GM12801 (cell line): Measurements from ENCODE around the gene IGF1R.

Experiments
- TF ChIP-seq, protein P1 (sequence below): IDR thresholded peaks from one replicate; pipeline ENCODE4 v1.5.1; 2011; ENCODE audit warnings: control low read depth; ENCODE audit not compliant: insufficient read length; ENCODE audit errors: extremely low read depth

The IGF1R gene

DNA sequence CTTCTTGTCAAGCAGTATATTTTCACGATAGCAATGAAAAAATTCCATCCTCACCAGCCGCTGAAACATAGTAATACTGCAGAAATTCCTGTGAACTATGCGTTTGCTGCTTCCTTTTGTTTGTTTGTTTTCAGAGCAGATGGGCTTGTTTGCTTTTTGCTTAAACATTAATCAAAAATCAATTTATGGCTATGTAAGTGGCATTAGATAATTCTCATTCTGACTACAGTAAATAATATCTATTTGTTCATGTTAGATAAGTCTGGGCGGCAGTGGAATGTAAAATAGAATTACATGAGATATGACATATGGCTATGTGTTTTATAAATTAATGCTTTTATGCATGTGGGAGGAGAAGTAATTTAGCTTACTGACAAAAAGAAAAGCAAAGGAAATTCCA, 195.5 kb downstream of the IGF1R start:
- TF ChIP-seq, protein P1, sequence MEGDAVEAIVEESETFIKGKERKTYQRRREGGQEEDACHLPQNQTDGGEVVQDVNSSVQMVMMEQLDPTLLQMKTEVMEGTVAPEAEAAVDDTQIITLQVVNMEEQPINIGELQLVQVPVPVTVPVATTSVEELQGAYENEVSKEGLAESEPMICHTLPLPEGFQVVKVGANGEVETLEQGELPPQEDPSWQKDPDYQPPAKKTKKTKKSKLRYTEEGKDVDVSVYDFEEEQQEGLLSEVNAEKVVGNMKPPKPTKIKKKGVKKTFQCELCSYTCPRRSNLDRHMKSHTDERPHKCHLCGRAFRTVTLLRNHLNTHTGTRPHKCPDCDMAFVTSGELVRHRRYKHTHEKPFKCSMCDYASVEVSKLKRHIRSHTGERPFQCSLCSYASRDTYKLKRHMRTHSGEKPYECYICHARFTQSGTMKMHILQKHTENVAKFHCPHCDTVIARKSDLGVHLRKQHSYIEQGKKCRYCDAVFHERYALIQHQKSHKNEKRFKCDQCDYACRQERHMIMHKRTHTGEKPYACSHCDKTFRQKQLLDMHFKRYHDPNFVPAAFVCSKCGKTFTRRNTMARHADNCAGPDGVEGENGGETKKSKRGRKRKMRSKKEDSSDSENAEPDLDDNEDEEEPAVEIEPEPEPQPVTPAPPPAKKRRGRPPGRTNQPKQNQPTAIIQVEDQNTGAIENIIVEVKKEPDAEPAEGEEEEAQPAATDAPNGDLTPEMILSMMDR, result no peak

DNA sequence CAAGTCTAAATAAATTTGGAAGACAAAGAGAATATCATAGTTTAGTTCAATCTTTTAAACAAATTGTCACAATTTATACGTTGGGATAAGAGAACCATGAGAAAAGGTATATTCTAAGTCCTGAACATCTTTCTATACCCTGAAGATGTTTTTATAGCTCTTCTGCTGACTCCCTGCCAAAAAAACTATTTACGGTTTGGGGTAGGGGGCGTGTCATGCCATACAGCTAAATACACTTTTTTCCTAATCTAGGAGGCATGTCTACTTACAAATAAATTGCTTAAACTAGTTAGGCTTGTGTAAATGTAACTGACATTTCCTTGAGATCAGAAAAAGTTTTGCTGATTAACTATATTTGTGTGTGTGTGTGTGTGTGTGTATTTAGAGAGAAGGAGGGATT, 195.9 kb downstream of the IGF1R start:
- TF ChIP-seq, protein P1, result no peak

DNA sequence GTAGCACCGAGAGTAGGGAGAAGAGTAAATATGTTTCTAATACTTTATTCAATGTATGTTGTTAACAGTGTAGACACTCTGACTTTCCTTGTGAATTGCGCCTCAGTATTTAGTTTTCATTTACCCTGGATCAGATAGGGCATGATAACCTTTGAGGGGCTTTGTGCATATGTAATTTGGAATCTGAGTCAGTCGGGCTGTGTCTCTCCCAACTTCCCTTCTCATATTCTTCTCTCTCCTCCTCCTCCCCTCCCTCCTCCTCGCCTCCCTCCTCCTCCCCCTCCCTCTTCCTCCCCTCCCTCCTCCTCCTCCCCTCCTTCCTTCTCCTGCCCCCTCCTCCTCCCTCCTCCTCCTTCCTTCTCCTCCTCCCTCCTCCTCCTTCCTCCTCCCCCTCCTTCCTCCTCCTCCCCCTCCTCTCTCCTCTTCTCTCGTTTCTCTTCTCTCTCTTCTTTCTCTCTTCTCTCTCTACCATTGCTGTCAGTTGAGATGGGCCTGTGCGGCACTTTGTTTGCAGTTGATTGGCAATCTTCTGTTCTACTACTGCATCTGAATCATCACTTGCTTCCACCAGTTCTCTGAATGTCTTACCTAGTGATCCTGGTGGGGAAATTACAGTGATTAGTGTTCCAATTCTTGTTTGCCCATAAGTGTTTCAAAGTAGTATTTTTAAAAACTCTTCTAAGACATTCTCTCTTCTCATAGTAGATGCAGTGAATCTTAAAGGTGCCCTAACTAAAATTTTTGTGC, 197.0 kb downstream of the IGF1R start:
- TF ChIP-seq, protein P1, result no peak

DNA sequence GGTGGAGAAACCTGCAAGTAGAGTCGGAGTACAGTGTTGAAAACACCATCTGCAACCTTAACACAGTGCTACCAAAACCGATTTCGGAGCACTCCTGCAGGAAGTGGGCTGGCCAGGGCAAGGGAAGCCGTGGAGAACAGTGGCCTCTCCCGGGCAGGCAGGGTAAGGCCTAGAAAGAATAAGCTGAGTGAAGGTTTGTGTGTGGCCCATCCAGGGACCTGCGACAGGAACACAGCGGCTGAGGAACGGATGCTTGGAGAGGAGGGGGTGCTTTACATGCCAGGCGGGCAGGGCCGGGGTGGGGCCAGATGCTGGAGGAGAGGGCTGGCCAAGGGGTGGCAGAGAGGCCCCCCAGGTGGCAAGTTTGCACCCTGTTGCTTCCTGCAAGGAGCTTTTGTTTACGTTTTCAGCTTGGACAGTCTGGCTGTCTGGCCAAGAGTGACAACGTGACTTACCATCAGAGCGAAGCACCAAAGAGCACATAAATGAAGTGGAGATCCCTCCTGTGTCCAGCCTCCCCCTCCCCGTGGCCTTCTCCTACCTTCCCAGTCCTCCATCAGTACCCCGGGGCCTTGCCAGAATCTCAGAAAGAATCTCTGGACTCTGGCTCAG, 202.7 kb downstream of the IGF1R start:
- TF ChIP-seq, protein P1, result no peak

DNA sequence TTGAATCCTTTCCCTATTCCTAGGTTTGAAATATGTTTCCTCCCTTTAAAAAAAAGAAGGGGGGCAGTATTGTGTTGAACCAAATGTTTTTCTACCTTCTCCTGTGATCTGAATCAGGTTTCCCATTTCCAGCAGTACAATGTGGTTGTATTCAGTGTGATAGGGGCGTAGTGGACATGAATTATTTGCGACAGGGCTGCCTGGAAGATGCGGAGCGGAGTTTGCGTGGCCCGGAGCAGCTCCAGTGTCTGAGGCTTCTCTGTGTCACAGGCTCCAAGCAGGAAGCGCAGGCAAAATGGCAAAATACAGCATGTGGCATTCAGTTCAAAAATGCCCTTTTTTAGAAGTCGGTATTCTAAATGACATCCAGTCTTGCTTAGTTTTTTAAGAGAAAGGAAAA, 204.8 kb downstream of the IGF1R start:
- TF ChIP-seq, protein P1, result no peak

DNA sequence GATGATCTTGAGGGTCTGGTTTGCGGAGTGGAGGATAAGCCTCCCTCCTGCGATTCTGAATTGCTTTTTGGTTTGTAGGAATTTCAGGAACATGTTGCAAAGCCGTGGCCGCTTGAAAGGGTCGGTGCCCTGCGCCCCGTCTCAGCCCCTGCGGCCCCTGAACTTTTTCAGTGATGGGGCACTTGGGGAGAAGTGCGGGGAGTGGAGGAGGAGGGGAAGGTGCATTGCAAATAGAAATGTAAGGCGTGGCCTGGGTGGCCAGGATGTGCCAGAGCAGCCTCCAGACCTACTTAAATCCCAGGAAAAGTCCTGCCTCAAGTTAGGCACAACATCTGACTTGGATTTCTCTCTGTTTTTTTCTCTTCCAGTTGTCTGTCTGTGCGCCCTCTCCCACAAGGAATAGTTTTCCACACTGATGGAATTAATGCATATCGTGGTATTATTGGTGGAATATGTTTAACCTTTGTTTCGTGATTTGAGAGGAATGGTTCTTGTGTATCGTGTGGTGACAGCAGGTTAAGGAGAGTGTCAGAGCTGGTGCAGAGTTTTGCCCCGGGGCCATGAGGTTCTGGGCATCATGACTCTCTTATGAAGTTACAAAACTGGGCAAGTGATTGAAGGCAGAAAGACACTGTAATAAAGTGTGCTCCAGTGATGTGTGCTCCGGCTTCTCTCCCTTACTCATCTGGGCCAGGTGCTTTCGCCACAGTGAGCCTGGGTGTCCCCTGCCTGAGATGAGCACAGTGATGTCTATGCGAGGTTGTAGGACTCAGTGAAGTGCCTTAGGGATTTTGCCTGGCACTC, 205.5 kb downstream of the IGF1R start:
- TF ChIP-seq, protein P1, result no peak

DNA sequence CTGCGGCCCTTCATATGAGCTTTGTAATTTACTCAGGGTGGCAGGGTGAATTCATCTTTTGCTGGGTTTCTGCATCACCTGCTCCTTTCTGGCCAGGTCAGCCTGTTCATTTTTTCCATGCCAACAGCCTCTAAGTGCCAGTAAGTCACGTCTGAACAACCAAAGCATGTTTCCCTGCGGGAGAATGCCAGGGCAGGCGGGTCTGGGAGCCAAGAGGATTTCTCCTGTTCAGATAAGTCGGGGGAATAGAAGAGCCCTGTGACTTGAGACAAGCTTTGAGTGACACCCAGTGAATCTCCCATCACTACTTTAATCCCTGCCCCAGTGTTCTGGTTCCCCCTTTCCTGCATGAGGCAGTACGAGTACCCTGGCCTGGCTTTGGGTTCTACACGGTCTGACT, 206.2 kb downstream of the IGF1R start:
- TF ChIP-seq, protein P1, result no peak
